T-helper 17 cell (primary cell): ENCODE data around the gene ECHDC3. TPM values are rescaled to one million over a fixed set of nuclear protein-coding genes. Genes with fewer than 3 reads are reported as not detected.
A peak's percentile ranks its signal among the peaks of the same experiment; 100 is the strongest.
"Not testable (repeated sequence)": the region's sequence is repeated elsewhere in the genome, so short reads cannot be mapped to it uniquely, and the experiment has no call there.

Experiments
- ATAC-seq: fragments of 150-1000 bp; cut with Tn5 transposase; 2 replicates; pipeline ENCODE4 v1.10.0; 2021; ENCODE audit warnings: mild to moderate bottlenecking, moderate library complexity
- DNase-seq, 3 donors: peaks; one replicate each; pipeline versions ENCODE4 v3.0.0 to v3.0.0-alpha.2; 2020 to 2021
- H3K9me3 ChIP-seq: one replicate; pipeline ENCODE4 v1.7.0; 2013; ENCODE audit warnings: low read length, mild to moderate bottlenecking; ENCODE audit not compliant: control insufficient read depth, poor library complexity, severe bottlenecking
- H3K27ac Mint-ChIP-seq: one replicate; pipeline ENCODE4 v1.8.0; 2022; ENCODE audit warnings: mild to moderate bottlenecking, moderate library complexity, mixed read lengths
- H3K27me3 Mint-ChIP-seq: one replicate; pipeline ENCODE4 v1.8.0; 2022; ENCODE audit warnings: mixed read lengths
- H3K36me3 Mint-ChIP-seq: one replicate; pipeline ENCODE4 v1.8.0; 2022; ENCODE audit warnings: low read depth, mixed read lengths
- H3K4me1 Mint-ChIP-seq: one replicate; pipeline ENCODE4 v1.8.0; 2022; ENCODE audit warnings: mild to moderate bottlenecking, mixed read lengths
- H3K4me3 Mint-ChIP-seq: one replicate; pipeline ENCODE4 v1.8.0; 2022; ENCODE audit warnings: mild to moderate bottlenecking, moderate library complexity, mixed read lengths
- total RNA-seq, 4 donors: library from RNA in 2 of 4; stranded (reverse) in 2 of 4; gene quantifications; one replicate each; pipeline ENCODE4 v1.2.3 and lab custom pipeline; 2022 to 2026

The ECHDC3 gene
- total RNA-seq, 2 donors from 2014 or later = 0.72 TPM; not detected in 1

DNA sequence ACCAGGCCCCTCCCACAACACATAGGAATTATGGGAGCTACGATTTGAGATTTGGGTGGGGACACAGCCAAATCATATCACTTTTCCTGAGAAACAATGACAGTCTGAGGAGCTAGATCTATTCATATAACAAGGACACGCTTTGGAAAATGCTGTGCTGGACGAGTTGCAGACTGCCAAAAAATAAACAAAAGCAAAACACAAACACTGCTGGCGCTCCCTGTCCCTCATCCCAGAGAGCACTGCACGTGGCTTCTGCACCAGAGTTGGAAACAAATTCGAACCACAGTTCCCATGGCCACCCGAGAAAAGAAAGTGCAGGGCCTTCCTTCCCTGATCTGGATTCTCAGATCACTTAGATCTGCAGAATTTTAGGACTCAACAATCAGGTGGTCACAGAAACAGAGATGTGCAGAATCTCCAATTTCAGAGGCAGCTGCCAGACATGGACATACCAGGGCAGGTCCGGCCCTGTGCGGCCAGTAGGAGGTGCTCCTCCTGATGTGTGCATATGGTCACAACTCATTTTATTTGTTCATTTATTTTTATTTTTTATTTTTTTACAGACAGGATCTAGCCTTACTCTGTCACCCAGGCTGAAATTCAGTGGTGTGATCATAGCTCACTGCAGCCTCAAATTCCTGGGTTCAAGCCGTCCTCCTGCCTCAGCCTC is 35.2 kb upstream of the ECHDC3 start:
- no peak overlapping the region for H3K27ac Mint-ChIP-seq
- H3K9me3 ChIP-seq = no peaks in the 10 kb centered on the region
- peaks cover 16% of the 10 kb centered on the region for H3K4me1 Mint-ChIP-seq
- DNase-seq = no peak
- H3K36me3 Mint-ChIP-seq = peaks cover 3% of the 10 kb centered on the region
- H3K27me3 Mint-ChIP-seq = peaks cover 33% of the 10 kb centered on the region
- no peak overlapping the region for H3K4me3 Mint-ChIP-seq
- no peak for ATAC-seq

DNA sequence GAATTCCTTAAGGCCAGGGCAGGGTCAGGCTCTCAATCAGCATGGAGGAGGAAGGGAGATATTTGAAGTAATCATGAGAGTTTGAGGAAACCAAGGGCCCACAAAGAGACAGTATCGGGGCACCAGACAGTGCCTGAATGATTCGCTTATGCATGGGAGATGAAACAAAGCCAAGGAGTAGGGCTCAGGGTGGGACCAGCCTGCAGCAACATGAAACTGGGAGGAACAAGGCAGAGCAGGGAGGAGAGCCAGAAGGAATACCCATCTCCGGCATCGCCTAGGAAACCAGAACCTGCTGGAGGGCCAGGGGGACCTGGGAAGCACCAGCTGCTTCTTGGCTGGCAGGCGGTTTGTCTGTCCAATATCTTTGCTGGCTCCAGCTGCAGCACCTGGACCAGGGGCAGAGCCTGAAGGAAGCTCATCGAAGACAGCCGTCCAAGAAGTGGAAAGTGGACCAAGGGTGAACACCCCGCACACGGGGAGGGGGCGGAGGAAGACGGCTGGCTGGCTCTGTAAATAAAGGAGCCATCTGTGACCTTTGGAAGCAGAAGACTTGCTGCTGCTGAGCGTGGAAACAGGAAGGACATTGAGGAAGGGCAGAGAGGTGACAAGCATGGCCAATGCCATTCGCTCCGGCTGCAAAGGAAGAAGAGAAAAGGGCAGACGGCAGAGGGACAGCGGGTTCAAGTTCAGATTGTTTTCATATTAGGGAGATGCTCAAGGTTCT is 34.4 kb upstream of the ECHDC3 start:
- no peak for ATAC-seq

DNA sequence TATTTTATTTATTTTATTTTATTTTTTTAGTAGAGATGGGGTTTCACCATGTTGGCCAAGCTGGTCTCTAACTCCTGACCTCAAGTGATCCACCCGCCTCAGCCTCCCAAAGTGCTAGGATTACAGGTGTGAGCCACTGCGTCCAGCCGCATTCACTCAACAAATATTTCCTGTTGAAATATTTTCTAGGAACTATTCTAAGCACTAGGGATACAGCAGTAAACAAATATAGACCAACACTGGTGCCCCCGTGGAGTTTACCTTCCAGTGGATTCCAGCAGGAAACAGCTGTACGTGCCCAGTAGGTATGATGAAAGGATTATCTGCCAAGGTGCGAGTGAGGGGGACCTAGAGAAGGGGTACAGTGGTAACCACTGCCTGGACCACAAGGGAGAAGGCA is 33.4 kb upstream of the ECHDC3 start:
- peaks cover 38% of the 10 kb centered on the region for H3K27me3 Mint-ChIP-seq
- not testable (repeated sequence) for H3K36me3 Mint-ChIP-seq, ATAC-seq, DNase-seq, H3K4me3 Mint-ChIP-seq, H3K27ac Mint-ChIP-seq, H3K9me3 ChIP-seq
- peaks cover 21% of the 10 kb centered on the region for H3K4me1 Mint-ChIP-seq

More for the DNA sequence above, 34.4 kb upstream of the ECHDC3 start:
- no peaks in the 10 kb centered on the region for H3K9me3 ChIP-seq
- peaks cover 3% of the 10 kb centered on the region for H3K36me3 Mint-ChIP-seq
- H3K4me1 Mint-ChIP-seq = peaks cover 17% of the 10 kb centered on the region
- H3K27me3 Mint-ChIP-seq = peaks cover 35% of the 10 kb centered on the region
- no peak overlapping the region for H3K4me3 Mint-ChIP-seq
- DNase-seq = no peak
- peak overlapping the region; percentile 82 for H3K27ac Mint-ChIP-seq

DNA sequence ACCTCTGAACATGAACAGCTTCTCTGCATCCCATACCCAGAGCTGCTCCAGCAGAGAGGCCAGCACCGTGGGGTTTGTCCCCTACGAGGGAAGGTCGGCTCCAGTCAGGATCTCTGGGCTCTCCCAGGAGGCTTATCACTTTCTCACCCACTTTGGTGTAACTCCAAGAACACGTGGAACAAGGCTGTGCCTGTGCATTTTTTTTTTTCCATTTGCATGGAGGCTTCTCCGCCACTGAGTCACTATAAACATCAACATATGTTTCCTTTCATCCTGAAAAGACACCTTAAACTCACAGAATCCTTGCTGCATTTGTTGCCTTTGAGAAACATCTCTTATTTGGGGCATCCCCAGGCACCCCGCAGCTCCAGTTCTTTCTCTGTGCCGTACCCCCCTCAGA is 29.4 kb upstream of the ECHDC3 start:
- no peaks in the 10 kb centered on the region for H3K9me3 ChIP-seq
- Mint-ChIP-seq H3K4me1 (peaks cover 21% of the 10 kb centered on the region), H3K36me3 (peaks cover 7% of the 10 kb centered on the region), H3K27me3 (peaks cover 31% of the 10 kb centered on the region), H3K27ac (no peak overlapping the region), H3K4me3 (no peak overlapping the region)
- ATAC-seq (no peak), DNase-seq (no peak)

DNA sequence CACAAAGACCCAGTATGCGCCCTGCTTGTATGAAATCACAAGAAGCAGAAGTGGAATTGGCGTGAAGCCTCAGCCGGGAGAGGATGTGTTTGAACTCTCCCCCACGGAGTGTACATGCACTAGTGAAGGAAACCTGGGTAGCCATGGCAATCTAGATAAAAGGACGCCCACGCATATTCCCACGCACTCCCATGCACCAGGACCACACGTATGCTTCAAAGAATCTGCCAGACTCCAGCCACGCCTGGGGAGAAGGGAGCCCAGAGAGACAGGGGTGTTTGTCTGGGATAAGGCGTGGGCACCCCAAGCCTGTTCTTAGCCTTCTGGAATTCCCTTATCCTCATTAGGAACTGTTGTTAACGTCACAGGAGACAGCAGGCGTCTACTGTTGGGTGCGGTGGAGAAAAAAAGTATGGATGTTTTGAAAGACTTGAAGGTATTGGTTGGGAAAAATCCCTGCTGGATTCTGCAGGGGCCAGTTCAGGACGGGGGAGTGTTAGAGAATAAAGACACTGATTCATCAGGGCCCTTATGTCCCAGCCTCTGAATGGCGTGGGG is 28.9 kb upstream of the ECHDC3 start:
- no peak overlapping the region for H3K4me3 Mint-ChIP-seq
- H3K27me3 Mint-ChIP-seq = peaks cover 26% of the 10 kb centered on the region
- no peak for ATAC-seq

DNA sequence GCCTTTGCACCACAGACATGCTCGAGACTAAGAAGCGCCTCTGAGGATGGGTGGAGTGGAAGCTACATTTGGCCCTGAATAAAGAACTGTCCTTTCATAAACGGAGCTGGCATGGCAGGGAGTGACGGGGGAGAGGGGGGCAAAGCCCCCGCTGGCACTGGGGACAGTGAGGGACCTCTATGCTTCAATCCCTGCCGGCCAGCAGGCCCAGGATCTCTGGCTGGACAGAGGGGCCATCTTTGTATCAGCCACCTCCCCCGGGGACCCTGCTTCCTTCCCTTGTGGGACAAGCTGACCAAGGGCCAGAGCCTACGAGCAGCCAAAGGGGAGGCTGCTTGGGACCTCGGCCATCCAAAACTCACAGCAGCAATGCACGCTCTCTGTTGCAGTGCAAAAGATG is 28.2 kb upstream of the ECHDC3 start:
- H3K36me3 Mint-ChIP-seq = peaks cover 4% of the 10 kb centered on the region

More for the DNA sequence above, 28.9 kb upstream of the ECHDC3 start:
- Mint-ChIP-seq H3K27ac (no peak overlapping the region), H3K36me3 (peaks cover 4% of the 10 kb centered on the region), H3K4me1 (peaks cover 18% of the 10 kb centered on the region)
- DNase-seq = no peak
- no peaks in the 10 kb centered on the region for H3K9me3 ChIP-seq

DNA sequence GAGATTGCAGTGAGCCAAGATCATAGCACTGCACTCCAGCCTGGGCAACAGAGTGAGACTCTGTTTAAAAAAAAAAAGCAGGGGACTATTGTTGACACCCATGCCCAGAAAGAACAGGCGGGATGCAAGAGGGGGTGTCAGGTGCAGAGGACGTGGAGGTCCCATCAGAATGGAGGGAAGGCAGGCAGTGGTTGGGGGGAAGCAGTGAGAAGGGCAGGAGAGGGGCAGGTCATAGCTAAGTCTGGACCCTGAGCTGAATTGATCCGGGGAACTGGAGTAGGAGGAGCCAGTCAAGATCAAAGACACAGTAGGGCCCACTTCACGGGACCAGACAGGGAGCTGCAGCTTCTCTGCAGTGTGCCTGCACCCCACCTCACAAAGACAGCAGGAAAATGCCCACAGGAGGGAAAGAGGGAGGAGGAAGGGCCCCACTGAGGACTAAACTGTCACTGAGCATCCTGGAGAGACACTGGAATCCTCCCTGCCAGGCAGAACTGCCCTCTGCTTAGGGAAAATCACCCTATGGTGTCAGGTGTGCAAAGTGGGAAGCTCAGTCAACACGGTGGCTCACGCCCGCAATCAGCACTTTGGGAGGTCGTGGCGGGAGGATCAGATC is 27.3 kb upstream of the ECHDC3 start:
- peaks cover 31% of the 10 kb centered on the region for H3K27me3 Mint-ChIP-seq
- no peaks in the 10 kb centered on the region for H3K9me3 ChIP-seq
- DNase-seq (no peak), ATAC-seq (no peak)
- peak overlapping the region; percentile 51 for H3K4me3 Mint-ChIP-seq
- no peak overlapping the region for H3K27ac Mint-ChIP-seq
- peaks cover 4% of the 10 kb centered on the region for H3K36me3 Mint-ChIP-seq
- H3K4me1 Mint-ChIP-seq = peaks cover 16% of the 10 kb centered on the region

More for the DNA sequence above, 28.2 kb upstream of the ECHDC3 start:
- DNase-seq = no peak
- Mint-ChIP-seq H3K27me3 (peaks cover 26% of the 10 kb centered on the region), H3K4me1 (peaks cover 18% of the 10 kb centered on the region), H3K27ac (no peak overlapping the region), H3K4me3 (no peak overlapping the region)
- H3K9me3 ChIP-seq = no peaks in the 10 kb centered on the region
- no peak for ATAC-seq

DNA sequence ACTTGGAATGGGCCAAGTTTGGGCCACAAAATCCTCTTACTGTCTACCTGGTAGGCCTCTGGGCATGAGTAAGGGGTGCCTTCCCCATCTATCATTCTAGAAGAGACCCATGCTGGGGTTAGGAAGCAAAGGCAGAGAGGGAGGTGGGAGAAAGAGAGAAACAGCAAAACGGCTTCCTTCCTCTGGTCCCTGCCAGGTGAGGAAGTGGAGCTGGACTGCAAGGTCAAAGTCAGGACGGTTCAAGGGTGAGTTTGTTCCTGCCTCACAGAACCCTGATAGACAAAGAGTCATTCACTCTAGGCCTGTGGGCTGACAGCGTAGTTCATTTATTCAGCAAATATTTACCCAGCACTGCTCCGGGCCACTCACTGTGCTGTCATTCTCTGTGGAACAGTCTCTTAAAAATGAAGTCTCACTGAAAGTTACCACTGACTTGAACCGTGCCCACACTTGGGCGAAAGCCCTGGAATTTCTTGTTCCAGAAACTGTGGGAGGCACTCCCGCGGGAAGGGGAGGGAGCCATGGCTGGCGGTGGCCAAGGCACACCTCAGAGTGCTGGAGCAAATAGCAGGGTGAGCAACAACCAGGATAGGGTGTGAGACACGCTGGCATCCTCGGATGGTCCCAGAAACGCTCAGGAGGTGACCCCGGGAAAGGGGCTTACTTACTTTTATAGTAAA is 26.2 kb upstream of the ECHDC3 start:
- Mint-ChIP-seq H3K27ac (no peak overlapping the region), H3K4me1 (peaks cover 7% of the 10 kb centered on the region), H3K36me3 (peaks cover 4% of the 10 kb centered on the region), H3K4me3 (no peak overlapping the region), H3K27me3 (peaks cover 38% of the 10 kb centered on the region)
- no peak for ATAC-seq
- no peaks in the 10 kb centered on the region for H3K9me3 ChIP-seq
- DNase-seq = no peak

DNA sequence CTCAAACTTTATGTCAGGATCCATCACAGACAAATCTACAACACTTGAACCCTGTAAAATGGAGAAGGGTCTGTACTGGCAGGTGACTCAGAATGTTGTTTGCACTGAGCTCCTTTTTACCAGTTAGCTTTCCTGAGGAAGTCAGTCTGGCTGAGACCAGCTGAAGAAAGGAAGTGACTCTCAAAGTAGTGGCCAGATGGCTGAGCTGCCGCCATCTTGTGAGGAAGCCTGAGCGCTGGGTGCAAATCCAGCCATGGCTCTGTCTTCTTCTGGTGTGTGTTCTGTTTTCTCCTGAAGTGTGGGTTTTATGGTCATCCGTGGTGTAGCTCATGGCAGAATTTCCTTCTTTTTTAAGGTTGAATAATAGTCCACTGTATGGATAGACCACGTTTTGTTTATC is 25.5 kb upstream of the ECHDC3 start:
- no peaks in the 10 kb centered on the region for H3K9me3 ChIP-seq
- Mint-ChIP-seq H3K27me3 (peaks cover 43% of the 10 kb centered on the region), H3K4me1 (peaks cover 9% of the 10 kb centered on the region), H3K36me3 (peaks cover 7% of the 10 kb centered on the region), H3K27ac (no peak overlapping the region), H3K4me3 (no peak overlapping the region)
- ATAC-seq (no peak), DNase-seq (no peak)

DNA sequence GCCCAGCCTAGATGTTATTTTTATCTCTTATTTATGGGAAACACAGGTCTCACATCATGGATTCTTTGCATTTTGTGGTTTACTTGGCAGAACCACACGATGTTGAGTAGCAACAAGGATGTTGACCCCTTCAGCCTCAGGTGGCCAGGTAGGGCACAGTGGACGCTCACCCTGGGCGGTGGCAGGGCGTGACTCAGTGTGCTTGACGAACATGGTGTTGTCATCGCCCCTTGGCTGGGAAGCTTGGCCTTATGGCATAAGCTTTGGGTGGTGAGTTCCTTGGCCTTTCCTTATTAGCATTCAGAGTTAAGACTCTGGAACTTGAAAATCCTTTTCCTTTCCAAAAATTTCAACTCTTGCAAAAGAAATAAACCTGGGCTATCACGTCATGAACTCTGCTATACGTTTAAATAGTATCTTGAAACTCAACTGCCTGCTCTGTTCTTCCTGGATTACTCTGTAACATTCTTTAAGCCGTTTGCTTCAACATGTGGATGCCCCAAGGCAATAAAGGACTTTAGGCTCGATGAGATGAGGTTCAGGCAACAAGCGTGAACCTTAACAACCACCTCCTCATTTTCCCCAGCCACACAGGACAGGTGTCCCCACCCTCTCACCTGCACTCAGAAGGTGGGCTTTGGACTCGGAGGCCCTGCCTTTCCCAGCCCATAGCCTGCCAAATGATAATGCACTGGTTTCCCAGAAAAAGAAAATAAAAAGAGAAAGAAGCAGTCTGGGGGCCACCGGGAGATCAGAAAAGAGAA is 22.5 kb upstream of the ECHDC3 start:
- no peak for ATAC-seq
- Mint-ChIP-seq H3K4me3 (no peak overlapping the region), H3K36me3 (peaks cover 5% of the 10 kb centered on the region), H3K27me3 (peaks cover 20% of the 10 kb centered on the region), H3K4me1 (peaks cover 2% of the 10 kb centered on the region), H3K27ac (no peak overlapping the region)
- no peaks in the 10 kb centered on the region for H3K9me3 ChIP-seq
- DNase-seq = no peak

DNA sequence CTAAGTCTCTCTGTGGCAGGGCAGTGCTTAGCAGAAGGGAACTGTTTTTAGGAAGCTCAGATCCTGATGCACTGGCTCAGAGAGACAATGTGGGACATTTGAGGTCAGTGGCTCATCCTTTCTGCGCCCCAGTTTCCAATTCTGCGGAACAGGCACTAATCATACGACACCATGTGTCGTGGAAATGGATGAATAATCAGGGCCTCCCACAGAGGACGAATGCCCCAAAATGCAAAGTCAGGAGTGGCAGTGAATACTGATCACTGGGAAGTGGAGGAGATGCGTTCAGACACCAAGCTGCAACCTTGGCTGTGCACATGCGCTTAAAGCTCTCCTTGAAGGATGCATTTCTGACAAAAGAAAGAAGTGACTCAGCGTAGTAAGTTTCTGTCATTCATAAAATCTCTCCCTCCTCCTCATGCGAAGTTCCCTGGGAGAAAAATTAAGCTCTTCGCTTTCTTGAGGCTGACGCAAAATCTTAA is 21.9 kb upstream of the ECHDC3 start:
- peaks cover 5% of the 10 kb centered on the region for H3K36me3 Mint-ChIP-seq
- H3K9me3 ChIP-seq = no peaks in the 10 kb centered on the region
- H3K4me3 Mint-ChIP-seq = no peak overlapping the region
- peaks cover 22% of the 10 kb centered on the region for H3K27me3 Mint-ChIP-seq
- no peak for DNase-seq
- H3K4me1 Mint-ChIP-seq = peaks cover 5% of the 10 kb centered on the region
- no peak for ATAC-seq
- no peak overlapping the region for H3K27ac Mint-ChIP-seq

DNA sequence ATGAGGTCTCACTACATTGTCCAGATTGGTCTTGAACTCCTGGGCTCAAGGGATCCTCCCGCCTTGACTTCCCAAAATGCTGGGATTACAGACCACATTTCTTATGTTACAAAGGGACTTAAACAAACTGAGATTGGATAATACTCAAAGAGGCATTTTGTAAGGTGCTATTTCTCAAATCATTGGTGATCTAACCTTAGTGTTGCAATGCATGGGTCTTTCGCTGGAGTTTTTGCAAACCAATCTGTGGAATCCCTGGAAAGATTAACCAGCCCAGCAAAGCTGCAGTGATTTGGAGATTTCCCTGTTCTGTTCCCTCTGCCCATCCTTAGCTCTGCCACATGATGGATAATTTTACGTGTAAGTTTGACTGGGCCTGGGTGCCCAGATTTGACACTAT is 20.4 kb upstream of the ECHDC3 start:
- peaks cover 7% of the 10 kb centered on the region for H3K4me1 Mint-ChIP-seq
- no peak for ATAC-seq
- H3K27me3 Mint-ChIP-seq = peaks cover 28% of the 10 kb centered on the region

More for the DNA sequence above, 20.4 kb upstream of the ECHDC3 start:
- no peaks in the 10 kb centered on the region for H3K9me3 ChIP-seq
- Mint-ChIP-seq H3K27ac (peak overlapping the region; percentile 29), H3K36me3 (peaks cover 7% of the 10 kb centered on the region), H3K4me3 (no peak overlapping the region)
- no peak for DNase-seq
